HG03378 (cell line): Measurements from ENCODE around the gene LGR4.

ENCODE experiments used
- ATAC-seq: cut with Tn5 transposase; IDR thresholded peaks from one replicate; pipeline ENCODE4 v1.9.1; 2021; ENCODE audit warnings: mild to moderate bottlenecking, moderate library complexity; ENCODE audit not compliant: unreplicated experiment

LGR4 gene

GRCh38 chr11:27487706-27488105 lies 15.1 kb upstream of the LGR4 start:
- no peak for ATAC-seq

DNA sequence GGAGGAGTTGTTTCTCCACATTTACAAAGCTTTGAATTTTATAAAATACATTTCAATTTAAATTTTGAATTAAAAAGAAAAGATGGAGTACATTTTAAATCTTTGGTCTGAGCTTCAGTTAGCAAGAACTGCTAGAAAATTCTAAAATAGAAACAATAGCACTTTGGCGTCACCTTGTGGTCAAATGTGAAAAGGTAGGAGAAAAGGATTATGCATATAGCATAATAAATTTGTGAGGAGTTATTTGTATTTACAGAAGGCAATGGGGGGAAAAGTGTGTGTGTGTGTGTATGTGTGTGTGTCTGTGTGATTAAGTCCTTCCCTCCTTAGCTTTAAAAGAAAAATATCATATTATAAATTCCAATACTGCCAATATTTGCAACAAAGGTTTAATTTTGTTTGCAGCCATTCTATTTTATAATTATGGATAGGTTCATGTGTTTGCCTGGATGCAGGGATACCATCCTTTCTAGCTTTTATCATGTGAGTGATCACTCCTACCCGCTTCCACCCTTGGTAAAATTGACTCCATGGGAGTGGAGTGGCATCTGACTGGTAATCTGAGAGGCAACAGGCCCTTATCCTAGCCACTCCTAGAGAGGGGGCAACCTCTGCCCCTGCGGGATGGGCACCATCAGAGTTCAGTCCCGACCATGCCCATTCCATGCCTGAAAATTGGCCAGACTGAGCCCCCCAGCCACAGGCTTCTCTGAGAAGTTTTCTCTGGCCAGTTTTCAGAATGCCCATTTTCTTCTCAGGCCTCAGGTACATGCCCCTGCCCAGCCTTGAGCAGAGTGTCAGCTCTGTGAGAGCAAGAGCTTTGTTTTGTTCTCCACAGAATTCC lies 13.6 kb upstream of the LGR4 start:
- ATAC-seq, result peak; percentile 73

DNA sequence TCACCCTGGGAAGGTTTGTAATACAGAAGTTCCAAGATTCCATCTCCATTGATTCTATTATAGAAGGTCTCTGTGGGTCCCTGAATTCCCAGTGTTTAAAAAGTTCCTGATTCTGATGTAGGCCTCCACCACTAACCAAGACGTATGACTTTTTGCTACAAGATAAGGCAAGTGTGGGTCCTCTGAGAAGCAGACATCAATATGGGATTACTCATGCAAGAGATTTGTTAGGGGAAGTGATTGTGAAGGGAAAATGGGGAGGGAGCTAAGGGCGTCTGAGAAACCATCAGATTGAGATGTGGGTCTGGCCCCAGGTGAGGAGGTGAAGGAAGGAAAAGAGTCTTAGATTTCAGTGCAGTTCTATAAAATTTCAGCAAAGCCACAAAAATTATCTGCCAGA lies 10.2 kb upstream of the LGR4 start:
- no peak for ATAC-seq

DNA sequence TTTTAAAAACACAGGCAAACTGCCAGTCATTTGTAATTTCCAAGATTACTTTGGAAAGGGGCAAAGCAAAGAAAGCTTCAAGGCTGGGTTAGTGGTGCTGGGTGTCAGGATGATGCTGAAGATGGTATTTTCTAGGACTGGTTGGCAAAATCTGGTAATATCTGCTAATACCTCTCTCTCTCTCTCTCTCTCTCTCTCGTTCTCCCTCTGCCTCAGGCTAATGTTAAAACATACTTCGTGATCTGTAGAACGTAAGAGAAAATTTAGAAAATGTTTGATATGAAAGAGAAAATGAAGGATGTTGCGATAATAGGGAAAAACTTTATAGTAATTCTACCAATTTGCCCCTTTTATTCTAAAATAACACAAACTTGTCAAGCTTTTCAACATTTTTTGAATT lies 9.4 kb upstream of the LGR4 start:
- no peak for ATAC-seq

GRCh38 chr11:27477831-27478230 lies 5.2 kb upstream of the LGR4 start:
- no peak for ATAC-seq

- ATAC-seq, result no peak
Measured at GRCh38 chr11:27477243-27477642, 4.7 kb upstream of the LGR4 start.

DNA sequence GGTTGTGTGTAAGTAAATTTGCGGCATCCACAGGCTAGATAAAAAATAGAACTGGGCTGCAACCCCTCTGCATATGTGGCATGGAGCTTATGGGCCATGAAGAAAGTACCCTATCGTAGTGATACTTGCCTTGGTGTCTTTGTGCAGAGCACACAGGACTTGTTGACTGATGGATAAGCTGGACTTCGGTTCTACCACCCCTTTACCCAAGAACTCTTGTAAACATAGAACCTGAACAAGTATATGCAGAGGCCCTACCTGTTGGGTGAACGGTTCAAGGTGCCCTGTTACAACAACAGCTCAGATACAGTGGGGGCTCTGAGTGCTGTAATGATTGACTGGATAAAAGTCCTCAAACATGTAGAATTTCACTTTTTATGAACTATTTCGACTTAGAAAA lies 3.0 kb upstream of the LGR4 start:
- no peak for ATAC-seq

DNA sequence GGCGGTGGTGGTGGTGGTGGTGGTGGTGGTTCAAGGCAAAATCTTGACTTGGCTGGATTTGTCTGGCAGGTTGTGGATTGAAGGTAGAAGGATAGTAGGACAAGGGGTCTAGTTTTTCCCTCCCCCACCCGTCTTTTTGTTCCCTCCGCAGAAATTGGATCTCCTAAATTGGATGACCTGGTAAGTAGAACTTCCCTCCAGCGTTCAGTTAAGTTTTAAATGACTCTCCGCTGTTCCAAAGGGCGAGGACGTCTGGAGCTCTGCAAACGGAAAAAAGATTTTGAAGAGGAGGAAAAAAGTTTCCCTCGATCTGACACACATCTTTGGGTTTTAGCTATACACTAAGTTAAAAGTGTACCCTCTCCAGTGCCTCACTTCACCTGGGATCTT lies 422 bp upstream of the LGR4 start:
- ATAC-seq, result no peak

GRCh38 chr11:27471589-27472397 lies 797 bp downstream of the LGR4 start:
- ATAC-seq, result peak; percentile 24

GRCh38 chr11:27470826-27471588 lies 1.6 kb downstream of the LGR4 start:
- no peak for ATAC-seq

DNA sequence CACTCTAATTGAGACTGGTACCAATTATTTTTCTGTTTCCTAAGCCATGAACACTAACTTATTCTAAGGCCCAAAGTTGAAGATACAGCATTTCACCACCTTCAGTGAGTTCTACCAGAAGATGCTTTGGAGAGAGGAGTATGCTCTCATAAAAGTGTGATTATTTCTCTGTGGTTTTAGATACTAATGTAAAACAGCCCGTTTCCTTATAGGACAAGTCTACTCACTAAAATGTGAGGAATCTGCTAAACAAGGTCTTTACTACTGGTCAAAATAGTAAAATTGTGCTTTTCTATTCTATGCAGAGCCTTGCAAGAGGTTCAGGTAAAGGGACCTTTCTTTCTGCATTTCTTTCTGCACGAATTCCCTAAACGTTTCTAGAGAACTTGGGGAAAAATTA lies 2.4 kb downstream of the LGR4 start:
- no peak for ATAC-seq

DNA sequence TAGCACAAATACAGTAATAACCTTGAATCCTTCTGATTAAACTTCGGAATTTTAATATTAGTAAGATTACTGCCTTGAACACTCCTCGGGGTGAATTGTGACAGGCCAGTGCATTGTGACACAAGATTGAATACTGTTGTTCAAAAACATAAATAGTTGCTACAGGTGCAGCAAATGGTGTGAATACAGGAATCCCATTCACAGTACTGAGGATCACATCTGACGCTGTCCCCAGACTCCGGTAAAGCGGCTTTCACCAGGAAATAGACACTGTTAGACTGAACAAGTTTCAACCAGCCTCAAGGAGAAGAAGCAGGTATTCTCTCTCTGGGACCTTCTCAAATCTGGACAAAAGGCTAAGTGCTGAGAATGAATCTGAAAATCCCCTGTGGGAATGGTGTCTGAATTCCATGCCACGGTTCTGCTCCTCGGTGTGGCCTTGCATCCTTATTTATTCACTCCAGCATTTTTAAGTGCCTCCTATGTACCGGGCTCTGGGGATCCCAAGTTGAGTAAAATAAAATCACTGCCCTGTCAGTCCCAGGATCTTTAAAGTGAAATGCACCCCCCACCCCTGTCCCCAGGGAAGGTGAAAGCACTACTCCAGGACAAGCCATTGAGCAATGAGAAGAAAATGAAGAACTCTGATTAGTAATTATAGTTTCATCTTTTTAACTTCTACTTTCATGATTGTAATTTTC lies 3.4 kb downstream of the LGR4 start:
- ATAC-seq, result no peak

DNA sequence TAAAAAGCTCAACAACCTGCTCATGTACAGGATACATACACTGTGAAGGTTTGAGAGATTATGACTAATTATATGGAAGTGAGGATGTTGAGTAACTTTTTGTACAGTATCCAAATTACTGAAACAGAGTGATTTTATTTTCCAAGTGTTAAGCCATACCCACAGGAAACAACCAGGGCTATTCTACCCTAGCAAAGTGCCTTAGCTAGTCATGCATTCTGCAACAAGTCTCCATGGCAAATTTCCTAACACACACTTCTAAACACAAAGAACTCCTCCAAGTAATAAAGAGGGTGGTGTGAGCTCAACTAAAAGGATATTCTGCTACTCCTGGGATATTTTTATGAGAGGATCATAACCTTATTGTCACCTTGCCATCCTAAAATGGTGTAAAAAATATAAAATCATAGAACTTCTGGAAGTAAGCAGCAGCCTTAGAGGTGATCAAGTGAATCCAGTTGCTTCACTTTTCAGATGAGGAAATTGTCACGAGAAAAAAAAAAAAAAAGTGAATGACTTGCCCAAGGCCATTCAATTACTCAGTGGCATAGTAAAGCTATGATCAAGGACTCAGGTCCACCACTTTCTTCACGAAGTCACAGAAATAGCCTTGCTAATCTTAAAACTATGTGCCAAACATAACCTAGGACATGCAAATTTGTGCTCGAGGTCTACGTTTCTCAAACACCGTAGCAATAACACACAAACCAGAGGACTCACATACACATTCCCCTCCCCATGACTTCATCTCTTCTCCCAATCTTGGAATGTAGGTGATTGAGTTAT lies 4.2 kb downstream of the LGR4 start:
- ATAC-seq, result no peak

DNA sequence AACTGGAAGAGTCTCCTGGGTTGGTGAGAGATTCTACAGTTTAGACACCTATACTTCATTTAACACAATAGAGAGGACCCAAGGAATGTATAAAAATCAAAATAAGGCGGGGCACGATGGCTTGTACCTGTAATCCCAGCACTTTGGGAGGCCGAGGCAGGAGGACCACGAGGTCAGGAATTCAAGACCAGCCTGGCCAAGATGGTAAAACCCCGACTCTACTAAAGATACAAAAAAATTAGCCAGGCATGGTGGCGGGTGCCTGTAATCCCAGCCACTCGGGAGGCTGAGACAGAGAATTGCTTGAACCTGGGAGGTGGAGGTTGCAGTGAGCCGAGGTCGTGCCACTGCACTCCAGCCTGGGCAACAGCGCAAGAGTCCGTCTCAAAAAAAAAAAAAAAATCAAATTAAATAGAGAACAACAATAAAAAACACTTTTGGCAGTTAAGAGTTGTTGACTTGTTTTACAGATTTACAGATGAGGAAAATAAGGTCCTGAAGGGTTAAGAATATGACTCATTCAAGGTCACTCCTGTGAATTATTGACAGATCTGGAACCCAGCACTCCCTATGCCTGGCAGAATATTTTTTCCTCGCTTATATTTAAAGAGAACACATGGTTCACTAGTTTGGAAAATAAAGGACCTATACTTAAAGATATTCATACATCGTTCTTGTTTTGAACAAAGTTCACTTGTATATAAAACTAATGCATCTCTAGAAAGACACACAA lies 5.2 kb downstream of the LGR4 start:
- ATAC-seq, result no peak

GRCh38 chr11:27466363-27466762 lies 6.2 kb downstream of the LGR4 start:
- ATAC-seq, result no peak

DNA sequence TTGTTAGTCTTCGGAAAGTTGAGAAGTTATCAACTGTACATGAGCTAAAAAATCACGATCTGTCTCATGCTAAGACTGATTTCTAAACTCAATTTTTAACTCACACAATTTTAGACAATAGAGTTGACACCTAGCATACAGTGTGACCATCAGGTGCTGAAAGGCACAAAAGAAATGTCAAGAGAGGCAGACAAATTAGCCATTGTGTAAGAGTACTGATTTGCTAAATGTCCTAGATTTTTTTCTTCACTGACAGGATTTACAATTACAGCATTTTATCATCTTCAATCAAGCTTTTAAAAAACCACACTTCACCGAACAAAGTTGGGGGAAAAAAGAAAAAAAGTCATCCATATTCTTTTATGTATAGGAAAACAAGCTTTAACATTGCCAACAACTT lies 7.0 kb downstream of the LGR4 start:
- no peak for ATAC-seq

- no peak for ATAC-seq
Measured at GRCh38 chr11:27464909-27465308, 7.7 kb downstream of the LGR4 start.

GRCh38 chr11:27464289-27464696 lies 8.3 kb downstream of the LGR4 start:
- no peak for ATAC-seq

DNA sequence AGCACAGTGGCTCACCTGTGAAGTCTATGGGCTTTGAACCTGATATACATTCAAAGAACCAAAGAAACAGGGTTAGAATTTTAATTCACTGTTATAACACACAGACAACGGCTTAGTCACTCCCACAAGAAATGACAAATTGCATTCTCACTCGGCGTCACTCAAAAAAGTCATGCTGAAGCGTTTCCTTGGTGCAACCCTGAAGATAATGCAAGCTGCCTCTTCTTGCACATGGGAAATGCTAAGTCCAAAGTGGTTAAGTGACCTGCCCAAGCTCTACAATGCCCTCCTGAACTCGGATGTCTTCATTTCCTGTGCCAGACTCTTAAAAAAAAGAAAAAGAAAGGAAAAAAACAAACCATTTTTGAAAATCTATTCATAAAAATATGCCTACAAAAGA lies 10.0 kb downstream of the LGR4 start:
- ATAC-seq, result no peak
